Measurements from ENCODE around the gene CASZ1.

Gene CASZ1

DNA sequence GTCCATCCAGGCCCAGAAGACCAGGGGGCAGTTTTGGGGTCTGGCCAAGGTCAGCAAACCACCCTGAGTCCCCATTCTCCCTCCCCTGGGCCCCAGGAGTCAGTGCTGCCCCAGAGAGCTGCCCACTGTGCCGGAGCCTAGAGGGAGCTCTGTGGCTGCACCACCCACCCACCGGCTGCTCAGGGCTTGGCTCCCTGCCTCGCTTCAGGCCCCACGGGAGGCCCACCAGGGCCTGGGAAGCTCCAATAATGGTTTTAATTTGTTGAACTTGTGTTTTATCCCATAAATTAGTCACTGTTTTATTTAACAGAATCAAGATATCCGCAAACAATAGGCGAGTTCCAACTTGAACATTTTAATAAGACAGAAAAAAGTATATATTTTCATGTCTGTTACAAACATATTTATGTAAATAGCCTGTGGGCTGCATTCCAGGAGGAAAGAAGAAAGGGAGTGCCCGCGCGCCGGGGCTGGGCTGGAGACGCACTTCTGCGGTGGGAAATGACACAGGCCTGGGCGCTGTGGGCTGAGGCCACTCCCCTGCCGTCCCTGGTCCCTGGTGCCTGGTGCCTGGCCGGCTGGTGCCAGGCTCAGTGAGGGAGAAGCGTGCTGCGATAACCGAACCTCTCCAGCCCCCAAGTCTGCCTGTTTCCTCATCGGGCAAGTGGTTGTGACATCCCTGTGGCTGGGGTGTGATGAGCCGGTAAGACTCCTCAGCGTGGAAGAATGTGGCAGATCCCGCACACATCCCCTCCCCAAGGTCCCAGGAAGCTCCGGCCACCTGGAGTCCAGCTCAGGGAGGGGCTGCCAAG, 161.2 kb downstream of the CASZ1 start:
- no peak for DNase-seq (ENCODE audit: low spot score)

DNA sequence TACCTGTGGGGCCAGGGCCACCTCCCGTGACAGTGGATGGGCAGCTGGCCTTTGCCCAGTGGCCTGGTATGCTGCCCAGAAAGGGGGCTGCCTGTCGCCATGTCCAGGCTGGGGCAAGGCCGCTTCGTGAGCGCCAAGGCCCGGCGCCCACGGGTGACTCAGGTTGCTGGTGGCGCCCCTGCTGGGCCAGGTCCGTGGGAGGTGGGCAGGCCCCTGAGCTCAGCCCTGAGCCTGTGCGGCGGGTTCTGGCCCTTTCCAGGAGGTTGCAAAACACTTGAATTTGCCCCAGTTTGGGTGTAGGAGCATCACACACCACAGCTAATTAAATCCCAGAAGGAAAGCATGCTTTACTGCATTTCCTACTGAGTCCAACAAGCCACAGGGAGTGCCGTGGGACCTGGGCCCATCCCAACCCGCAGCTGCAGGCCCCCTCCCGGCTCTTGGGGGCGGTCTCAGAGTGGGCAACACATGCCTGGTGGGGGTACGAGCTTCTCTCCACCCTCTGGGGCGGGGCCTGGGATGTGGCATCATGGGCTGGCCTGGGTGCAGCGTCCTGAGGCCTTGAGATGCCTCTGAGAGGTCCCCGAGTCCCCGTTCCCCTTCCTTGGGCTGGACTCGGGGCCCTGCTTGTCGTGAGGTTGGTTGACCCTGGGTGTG, 161.9 kb downstream of the CASZ1 start:
- no peak for DNase-seq (ENCODE audit: low spot score)

DNA sequence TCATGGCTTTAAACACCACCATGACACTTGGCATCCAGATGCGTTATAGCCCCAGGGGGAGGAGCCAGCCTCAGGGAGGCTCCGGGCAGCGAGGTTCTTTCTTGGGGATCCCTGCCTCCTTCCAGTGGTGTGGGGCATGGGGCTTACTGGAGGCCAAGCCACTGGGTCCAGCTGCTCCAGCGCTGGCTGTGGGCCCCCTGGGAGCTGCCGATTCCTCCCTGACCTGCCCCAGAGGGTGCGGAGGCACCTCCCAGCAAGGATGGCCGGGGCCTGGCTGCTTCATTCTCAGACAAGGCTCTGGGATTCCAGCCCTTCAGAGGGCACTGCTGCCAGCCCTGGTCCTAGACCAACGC, 162.4 kb downstream of the CASZ1 start:
- no peak for DNase-seq (ENCODE audit: low spot score)

DNA sequence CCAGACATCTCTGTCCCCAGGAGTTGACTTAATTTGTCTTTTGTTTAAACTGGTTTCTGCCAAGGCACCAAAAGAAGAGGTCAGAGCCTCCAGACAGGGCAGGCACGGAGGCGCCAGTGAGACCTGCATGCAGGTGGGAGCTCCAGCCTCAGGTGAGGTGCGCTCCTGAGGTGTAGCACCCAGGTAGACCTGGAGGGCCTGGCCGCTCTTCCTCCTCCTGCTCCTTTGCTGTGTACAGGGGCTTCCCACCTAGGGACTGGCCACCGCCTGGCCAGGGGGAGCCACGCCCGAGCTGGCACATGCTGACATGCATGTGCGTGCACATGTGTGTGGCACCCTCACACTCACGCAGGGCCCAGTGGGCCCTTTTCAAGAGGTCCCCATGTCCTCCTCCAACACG, 163.0 kb downstream of the CASZ1 start:
- DNase-seq (ENCODE audit: low spot score) = no peak

DNA sequence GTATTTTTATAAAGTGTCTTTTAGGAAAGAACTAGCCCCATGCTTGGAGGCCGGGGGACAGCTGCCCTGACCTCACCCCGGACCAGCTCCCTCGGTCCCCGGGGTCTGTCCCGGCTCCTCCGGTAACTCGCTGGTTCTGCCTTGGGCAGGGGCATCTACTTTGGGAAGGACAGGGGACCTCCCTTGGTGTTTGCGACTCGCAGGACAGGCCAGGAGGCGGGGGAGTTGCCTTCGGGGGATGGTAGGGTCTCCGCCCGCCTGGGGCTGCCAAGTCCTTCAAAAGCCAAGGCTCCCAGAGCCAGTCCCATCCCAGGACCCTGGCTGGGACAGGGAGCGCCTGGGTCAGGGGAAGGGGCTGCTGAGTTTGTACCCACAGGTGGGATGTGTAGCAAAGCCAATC, 163.8 kb downstream of the CASZ1 start:
- no peak for DNase-seq (ENCODE audit: low spot score)

DNA sequence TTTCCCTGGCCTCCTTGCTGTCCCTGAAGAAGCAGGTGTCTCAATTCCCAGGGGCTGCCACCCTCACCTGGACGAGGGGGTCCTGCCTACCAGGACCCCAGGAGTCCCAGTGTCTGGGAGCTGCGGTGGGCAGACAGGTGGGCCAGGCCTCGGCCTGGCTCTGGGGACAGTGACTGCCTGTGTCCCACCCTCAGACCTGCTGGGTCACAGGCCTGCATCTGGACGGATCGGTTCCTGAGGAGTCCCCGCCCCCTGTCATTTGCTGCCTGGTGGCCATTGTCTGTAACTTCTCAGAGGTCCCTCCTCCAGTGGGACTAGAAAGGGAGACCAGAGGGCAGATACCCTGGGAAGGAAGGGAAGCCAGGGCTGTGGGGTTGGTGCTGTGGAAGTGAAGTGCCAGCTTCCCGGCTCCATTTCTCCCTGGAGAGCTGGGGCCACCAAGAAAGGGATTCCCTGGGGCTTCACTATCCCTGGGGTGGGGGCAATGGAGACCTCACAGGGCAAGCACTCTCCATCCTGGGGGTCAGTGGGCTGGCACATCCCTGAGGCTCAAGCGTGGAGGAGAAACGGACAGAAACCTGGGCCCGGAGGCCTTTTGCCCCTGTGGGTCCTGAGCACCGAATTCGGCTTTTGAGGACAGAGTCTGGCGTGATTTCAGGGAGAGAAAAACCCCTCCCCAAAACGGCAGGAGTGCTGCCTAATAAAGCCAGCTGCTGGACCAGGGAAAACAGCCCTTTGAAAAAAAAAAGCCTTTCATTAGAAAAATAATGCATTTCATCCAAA, 164.4 kb downstream of the CASZ1 start:
- DNase-seq (ENCODE audit: low spot score) = no peak

DNA sequence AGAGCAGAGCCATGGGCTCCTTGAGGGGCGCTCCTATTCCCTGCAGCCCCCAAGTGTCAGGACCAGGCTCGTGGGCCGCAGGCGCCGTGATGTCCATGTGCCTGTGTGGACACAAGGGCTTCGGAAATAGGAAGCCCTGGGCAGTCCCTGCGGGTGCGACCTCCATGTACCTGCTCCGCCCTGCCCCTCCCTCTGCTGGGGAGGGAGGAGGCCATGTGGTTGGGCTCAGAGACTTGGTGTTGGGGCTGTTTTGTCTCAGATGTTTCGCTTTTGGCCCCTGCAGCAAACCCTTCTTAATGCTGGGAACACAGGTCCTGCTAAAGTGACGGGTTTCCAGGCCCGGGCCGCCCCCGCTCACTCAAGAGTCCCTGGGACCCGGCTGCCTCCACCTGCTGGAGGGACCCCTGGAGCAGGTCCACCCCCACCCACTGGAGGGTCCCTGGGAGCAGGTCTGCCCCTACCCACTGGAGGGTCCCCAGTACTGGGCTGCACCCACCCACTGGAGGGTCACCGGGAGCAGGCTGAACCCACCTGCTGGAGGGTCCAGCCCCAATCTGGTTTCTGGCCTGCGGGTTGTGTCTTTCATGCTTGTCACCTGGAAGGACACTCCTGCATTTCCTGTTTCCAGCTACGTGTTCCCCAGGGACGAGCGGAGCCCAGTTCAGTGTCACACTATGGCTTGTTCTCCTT, 165.2 kb downstream of the CASZ1 start:
- DNase-seq (ENCODE audit: low spot score) = no peak

DNA sequence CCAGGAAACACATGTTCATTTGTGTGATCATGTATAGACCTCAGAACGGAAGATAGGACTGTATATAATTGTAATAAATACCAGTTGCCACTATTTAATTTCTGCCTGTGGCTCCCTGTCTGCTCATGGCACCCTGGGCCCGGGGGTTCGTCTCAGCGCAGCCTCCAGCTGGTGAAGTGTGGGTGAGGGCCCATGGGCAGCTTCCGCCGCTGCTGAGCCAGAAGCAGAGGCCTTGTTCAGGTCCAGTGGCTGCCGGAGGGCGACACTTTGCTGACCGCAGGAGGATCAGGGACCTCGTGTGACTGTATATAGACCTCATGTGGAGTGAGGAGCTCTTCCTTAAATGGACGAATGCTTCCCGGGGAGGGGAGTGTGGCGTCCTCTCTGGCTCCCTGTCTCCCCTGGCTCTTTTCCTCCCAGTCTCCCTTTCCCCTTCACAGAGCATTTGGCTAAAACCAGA, 165.8 kb downstream of the CASZ1 start:
- no peak for DNase-seq (ENCODE audit: low spot score)

DNA sequence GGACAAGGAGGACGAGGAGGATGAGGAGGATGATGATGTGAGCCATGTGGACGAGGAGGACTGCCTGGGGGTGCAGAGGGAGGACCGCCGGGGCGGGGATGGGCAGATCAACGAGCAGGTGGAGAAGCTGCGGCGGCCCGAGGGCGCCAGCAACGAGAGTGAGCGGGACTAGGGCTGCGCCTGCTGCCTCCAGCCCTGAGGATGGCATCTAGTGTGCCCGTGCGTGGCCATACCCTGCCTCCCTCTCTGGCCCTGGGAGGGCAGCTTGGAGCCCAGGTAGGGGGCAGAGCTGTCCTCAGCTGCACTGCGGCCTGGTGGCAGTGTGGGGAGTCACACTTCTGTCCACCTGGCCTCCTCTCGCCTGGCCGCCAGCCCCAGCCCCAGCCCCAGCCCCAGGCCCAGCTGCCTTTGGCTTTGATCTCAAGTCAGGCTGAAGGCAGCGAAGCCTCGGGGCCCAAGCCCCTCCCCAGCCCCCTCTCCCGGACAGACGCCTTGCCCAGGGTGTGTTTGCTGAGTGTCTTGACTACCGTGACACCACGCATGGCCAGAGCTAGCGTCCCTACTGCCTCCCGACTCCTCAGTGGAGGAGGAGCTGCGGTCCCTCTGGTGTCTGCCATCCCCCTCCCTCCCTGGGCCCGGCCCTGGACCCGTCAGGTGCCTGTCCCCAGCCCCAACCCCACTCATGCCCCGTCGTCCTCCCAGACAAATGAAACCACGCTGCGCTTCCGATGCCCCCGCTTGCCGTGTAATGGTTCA, 166.5 kb downstream of the CASZ1 start:
- DNase-seq (ENCODE audit: low spot score) = no peak

DNA sequence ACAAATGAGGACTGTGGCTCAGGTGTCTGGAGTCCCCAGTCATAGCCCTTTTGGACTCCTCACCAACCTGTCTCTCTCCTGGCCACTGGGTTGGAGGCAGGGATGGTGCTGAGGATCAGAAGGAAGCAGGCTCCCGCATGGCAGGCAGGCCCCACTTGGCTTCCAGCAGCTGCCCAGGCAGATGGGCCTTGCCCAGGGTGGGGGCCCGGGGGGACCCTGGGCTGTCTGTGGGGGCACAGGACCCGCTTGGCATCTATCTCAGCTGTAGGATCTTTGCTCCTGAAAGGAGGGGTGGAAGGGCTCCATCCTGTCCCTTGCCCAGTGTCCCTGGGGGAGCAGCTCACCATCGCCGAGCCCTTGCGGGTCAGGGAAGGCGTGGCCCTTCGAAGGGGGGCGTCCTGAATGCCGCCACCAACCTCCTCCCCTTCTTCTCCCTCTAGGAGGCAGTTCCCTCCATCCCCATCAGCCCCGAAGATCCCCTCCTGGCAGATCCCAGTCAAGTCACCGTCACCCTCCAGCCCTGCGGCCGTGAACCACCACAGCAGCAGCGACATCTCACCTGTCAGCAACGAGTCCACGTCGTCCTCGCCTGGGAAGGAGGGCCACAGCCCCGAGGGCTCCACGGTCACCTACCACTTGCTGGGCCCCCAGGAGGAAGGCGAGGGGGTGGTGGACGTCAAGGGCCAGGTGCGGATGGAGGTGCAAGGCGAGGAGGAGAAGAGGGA, 167.2 kb downstream of the CASZ1 start:
- DNase-seq (ENCODE audit: low spot score) = no peak

DNA sequence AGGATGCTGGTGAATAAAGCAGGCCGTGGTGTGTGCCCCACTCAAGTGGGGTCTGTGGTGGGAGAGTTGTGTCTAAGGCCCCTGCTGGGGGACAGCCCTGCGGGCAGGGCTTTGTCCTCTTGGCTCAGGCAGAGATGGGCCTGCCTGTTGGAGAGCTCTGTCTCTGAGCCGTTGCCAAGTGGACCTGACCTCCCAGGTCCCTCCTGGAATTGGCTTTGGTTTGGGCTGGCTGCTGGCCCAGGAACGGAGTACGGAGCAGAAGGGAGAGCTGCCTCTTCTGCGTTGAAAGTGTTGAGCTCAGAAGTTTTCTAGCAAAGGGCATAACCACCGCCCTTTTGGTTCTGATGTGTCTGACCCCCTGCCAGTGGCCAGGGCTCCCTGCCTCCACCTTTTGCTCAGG, 167.8 kb downstream of the CASZ1 start:
- DNase-seq (ENCODE audit: low spot score) = no peak

DNA sequence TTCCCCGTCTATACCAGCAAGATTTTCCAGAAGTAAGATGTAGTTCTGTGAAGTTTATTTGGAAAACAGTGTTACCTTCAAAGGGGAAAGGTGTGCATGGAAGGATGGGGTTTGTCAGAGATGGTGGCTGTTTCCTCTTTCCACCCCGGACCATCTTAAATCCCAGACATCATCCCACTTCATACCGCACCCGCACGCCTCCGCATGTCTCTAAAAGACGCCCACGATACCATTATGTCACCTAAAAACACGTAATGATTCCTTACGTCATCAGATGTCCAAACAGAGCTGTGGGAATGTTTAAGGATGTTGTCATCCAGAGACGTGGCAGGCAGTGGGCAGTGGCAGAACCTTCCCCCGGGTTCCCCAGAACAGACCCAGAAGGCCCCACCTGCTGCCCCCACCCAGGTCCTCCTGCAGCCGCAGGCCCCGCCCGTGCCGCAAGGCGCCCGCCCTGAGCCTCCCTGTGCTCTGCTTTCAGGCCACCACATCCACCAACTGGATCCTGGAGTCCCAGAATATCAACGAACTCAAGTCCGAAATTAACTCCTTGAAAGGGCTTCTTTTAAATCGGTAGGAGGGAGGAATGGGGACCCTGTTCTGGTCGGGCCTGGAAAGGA, 169.5 kb downstream of the CASZ1 start:
- no peak for DNase-seq (ENCODE audit: low spot score)

DNA sequence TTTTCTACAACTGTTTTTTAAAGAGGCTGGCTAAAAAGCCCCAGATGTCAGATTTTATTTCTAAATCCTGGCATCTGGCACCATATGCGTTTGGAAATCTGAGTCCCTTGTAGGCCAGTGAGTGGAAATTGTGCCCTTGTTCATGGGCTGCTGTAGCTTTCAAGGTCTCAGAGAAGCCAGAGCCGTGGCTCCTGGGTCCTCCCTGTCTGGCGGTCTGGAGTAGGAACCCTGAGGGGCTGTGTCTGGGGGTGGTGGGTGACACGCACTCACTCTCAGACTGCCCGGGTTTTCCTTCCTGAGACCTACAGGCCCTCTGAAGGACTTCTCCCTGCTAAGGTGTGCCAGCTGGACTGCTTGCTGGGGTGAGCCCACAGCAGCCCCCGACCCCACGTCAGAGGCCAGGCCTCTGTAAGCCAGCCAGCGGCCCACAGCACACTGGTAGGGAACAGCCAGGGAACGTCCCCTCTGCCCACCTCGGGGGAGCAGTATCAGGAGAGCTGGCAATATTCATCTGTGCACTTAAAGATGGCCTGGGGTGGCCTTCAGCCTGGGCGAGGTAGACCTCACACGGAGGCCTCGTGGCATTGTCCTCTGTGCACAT, 170.2 kb downstream of the CASZ1 start:
- DNase-seq (ENCODE audit: low spot score) = no peak

DNA sequence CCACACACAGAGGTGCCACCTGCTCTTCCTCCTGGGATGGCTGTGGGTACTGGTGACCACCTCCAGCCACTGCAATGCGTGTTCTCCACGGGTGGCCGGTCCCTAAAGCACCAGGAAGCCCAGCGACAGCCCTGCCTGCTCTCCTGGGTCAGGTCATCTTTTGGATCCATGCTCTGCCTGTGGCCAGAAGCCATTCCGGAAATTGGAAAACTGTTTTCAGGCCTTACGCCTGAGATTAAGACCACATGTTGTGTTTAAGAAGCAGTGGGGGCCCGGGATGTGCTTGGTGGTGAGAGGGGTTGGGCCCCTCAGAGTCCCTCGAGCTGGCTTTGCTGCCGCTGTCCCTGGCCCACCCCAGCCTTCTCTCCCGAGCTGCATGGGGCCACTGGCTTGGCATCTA, 170.9 kb downstream of the CASZ1 start:
- no peak for DNase-seq (ENCODE audit: low spot score)

DNA sequence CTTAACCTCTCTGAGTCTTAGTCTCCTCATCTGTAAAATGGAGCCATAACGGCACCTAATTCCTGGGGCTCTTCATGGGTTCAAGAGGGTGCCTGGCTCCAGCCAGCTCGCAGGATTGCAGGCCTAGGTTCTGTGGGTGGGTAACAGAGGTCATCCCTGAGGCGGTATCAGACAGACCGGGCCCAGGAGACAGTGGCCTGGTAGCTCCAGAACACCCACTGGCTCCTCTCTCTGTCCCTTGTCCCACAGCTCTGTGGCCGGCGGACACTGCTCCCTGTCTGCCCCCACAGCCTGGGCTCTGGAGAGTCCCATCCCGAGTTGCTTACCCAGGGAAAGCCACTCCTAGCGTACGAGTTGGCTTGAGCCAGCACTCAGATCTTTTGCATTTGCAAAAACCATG, 171.4 kb downstream of the CASZ1 start:
- no peak for DNase-seq (ENCODE audit: low spot score)

DNA sequence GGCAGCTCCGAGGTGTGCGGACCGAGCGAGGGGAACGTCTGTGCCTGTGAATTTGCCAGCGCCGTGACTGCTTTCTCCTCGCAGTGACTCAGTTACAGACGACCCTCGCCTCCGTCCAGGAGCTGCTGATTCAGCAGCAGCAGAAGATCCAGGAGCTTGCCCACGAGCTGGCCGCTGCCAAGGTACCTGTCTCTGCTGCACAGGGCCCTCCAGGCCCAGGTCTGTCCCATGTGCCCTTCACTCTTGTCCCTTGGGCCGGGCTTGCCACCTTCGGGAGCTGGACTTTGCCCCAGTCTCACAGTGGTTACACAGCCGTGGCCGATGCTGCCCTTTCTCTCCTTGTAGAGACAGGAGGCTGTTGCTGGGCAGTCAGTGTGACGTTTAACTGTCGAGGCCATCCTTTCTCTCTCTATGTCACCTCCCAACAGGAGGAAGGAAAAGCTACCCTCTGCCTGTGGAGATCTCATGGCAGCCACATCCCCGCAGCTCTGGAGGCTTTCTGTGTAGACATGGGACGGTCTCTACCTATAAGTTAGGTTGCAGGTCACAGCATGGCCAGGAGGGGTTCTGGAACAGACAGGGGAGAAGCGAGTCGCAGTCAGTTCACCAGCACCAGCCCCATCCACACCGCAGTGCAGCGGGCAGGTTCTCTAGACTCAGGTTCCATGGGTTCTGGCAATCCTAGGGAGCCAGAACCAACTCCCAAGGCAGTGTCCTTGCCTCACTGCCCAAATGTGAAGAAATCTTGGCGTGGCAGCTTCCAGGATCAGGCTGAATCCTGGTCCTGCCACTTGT, 172.0 kb downstream of the CASZ1 start:
- no peak for DNase-seq (ENCODE audit: low spot score)

DNA sequence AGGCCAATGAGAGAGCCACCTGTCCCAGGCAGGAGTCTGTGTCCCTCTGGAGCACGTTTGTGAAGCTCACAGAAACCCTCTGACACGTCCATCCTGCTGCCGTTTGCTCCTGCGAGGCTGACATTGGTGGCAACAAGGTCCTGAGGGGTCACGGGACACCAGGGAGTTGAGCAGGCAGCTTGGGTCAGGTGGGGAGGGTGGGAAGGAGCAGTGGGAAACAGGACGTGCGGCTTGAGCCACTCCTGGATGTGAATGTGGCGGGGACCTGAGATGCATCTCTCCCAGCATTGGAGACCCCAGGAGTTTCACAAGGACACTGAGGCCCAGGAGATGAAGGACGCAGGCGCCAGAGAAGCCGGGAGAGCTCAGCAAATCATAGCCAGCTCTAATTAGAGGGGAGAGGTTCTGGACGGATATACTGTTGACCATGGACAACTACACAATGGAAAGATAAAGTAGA, 172.7 kb downstream of the CASZ1 start:
- no peak for DNase-seq (ENCODE audit: low spot score)

DNA sequence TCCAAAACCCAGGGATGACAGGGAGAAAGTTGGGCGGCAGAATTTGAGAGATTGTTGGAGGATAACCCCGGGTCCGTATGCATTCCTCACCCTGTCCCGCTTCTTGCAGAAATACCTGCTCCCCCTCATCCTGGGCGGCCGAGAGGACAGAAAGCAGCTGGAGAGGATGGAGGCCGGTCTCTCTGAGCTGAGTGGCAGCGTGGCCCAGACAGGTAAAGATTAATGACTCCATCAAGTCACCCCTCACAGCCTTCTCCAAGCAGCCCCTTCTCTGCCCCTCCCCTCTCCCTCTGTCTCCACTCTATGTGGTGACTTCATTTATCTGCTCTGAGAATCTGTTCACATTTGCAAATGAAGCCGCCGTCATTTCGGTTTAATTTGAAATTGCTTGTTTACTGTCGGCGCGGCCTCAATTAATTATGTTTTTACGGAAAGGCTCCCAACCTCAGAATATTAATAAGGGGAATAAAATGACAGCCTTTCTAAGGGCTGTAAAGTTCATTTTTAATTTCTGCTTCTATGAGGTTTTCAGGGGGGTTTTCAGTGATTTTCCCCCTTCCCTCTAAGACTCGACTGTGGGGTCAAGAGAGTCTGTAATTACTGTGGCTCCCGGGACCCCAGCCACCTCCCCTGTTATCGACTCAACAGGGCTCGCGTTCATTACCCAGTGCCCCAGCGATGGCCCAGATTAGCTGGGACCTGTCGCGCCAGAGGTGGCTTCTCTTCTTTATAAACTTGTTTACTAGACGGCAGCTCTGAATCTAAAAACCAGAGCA, 173.3 kb downstream of the CASZ1 start:
- DNase-seq (ENCODE audit: low spot score) = no peak

All from activated CD4-positive, alpha-beta T cell treated with anti-CD3 and anti-CD28 coated beads, Interleukin-2, Interleukin-4, amounts not matched to agents 100 ng/mL and 50 ng/mL, durations not matched to agents 16 hours and 8 hours (primary cell).